Measurements from ENCODE around the gene MYO16.
"Not testable (repeated sequence)": the region's sequence is repeated elsewhere in the genome, so short reads cannot be mapped to it uniquely, and the experiment has no call there.

The MYO16 gene

GRCh38 chr13:109208522-109208921 is 579.1 kb downstream of the MYO16 start:
- no peak for DNase-seq

DNA sequence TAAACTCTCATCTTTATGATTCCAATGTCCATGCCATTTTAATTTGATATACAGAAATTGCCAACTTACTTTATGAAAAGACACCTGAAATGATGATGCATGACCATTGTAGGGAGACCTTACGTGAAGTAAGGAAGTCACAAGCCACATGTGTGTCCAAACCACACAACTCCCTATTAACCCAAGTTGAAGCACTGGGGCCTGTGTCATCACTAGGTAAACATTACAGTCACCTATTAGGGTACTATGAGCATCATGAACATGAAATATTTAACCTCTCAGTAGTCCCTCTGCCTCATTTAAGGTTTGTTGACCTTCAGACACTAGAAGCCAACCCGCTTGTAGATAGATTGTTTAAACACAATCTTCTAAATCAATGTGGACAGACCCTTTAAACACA is 580.1 kb downstream of the MYO16 start:
- no peak for DNase-seq

GRCh38 chr13:109211616-109212015 is 582.2 kb downstream of the MYO16 start:
- no peak for DNase-seq

GRCh38 chr13:109212650-109213049 is 583.2 kb downstream of the MYO16 start:
- no peak for DNase-seq

GRCh38 chr13:109213714-109214113 is 584.3 kb downstream of the MYO16 start:
- DNase-seq: no peak

GRCh38 chr13:109214393-109214792 is 585.0 kb downstream of the MYO16 start:
- no peak for DNase-seq

DNA sequence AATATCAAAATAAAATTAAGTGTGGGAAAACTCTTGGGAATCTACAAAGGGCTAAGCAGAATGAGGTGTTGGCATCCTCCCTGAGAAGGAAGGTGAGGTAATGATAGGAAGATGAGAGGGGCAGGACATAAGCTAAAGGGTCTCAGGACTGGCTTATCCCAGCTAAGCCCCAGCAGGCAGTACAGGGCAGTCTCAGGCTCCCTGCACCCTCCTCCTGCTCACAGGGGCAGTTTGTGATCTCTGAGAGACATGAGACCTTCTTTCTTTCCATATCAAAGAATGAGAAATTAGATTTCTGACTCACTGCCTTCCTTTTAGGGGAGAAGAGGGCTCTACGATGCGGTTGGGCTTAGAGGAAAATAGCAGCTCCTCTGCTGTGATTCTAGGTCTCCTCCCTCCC is 586.0 kb downstream of the MYO16 start:
- no peak for DNase-seq

DNA sequence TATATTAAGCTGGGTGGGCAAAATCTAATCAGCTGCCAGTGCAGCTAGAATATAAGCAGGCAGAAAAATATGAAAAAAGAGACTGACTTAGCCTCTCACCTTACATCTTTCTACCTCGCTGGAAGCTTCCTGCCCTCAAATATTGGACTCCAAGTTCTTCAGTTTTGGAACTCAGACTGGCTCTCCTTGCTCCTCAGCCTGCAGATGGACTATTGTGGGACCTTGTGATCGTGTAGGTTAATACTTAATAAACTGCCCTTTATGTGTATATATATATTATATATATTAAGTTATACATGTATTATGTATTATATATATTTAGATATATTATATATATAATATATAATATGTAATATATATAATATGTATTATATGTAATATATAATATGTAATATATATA is 588.1 kb downstream of the MYO16 start:
- DNase-seq: not testable (repeated sequence)

GRCh38 chr13:109220631-109221030 is 591.2 kb downstream of the MYO16 start:
- no peak for DNase-seq

- DNase-seq: no peak
These were observed 594.6 kb downstream of the MYO16 start for GRCh38 chr13:109224033-109224432.

DNA sequence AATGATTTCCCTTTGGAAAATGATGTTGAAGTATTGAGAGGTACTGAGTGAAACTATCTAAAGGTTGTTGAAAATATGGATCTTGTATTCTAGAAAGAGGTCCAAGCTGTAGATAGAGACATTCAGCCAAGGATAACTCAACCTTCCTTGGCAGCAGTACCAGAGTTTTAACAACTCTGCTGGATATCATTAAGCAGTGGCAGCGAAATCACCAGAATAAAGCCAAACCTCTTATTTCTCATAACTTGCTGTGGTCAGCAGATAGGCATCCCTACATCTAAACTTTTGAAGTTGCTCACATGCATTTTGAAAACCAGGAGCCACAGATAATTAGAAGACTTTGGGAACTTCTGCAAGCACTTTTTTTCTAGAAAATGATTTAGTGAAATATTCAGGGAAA is 597.2 kb downstream of the MYO16 start:
- DNase-seq: no peak

- no peak for DNase-seq
These were observed 598.0 kb downstream of the MYO16 start for GRCh38 chr13:109227344-109227940.

DNA sequence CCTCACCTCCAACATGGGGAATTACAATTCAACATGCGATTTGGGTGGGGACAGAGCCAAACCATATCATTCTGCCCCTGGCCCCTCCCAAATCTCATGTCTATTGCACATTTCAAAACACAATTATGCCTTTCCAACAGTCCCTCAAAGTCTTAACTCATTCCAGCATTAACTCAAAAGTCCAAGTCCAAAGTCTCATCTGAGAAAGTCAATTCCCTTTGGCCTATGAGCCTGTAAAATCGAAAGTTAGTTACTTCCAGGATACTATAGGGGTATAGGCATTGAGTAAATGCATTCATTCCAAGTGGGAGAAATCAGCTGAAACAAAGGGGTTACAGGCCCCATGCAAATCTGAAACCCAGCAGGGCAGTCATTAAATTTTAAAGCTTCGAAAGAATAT is 598.8 kb downstream of the MYO16 start:
- no peak for DNase-seq

- no peak for DNase-seq
These were observed 602.5 kb downstream of the MYO16 start for GRCh38 chr13:109231888-109232287.

DNA sequence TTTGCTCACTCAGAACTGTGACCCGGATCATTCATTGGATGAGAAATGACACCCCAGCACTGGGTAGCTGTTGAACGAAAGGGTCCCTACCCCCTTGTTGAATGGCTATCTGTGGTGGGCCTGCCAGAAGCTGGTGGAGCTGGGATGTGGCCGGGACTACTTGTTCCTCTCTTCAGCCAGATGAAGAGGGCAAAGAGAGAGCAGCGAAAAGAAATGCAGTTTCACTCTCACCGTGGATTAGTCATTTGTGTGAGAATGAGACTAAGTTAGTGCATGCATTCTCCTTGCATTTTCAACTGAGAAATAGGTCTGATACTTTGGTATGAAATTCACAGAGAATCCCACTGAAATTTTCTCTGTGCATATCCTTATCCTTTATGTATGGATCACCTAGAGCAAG is 603.9 kb downstream of the MYO16 start:
- DNase-seq: no peak

DNA sequence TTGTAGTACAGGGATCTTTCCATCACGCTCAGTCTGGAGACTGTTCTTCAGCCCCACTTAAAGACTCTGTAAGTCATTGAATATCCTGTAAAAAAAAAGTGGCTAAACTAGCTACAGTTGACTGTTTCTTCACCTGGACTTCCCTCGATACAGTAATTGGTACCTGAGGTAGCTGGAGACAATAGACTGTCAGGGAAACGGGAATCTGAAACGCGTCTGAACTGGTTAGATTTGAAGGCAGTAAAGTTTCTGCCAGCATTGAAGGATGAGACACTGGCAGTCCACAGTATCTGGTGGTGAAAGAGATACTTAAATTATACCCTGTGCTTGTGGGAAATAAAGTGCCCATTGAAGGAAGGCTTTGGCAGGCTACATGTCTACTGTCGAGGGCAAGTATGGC is 606.5 kb downstream of the MYO16 start:
- DNase-seq: no peak

DNA sequence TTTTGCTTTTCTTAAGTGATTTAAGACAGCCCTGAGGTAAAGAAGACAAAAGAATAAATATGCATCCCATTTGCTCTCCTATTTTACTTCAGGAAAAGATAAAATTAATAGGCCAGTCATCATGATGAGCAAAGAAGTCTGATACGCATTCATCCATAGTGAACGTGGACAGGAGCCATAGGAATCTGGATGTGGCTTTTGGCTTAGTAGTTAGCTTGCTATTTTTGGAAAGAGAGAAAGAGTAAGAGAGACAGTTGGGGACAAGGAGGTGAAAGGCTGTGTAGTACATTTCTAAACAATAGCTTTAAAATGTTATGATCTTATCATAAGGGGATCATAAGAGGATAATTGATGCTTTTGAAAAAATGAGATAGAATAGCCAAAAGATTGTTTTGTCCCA is 611.7 kb downstream of the MYO16 start:
- DNase-seq: no peak

DNA sequence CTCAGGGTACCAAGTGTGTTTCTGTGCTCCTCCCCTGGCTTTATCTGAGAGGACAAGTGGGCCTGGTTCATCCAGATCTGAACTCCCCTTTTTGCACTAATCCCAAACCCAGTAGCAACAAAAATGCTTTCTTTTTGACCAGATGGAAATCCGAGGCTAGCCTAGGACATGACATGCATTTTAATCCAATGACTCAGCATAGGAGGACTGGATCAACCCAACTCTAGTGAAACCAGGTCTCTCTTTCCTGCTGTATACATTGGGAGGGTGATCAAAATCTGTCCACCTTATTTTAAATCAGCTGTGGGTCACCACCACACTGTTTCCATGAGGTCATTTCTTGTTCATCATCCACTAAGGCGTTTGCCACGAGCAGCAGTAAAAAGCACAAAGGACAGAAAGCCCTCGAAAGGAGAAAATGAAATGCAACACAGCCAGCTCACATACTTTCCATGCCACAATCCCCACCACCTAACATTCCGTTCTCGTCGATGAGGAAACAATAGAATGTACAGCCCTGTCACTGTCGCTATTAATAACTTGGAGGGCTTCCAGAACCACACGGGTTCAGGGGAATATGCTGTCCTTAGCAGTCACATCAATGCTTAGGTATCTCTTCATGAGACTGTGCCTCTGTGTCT is 614.0 kb downstream of the MYO16 start:
- no peak for DNase-seq

DNA sequence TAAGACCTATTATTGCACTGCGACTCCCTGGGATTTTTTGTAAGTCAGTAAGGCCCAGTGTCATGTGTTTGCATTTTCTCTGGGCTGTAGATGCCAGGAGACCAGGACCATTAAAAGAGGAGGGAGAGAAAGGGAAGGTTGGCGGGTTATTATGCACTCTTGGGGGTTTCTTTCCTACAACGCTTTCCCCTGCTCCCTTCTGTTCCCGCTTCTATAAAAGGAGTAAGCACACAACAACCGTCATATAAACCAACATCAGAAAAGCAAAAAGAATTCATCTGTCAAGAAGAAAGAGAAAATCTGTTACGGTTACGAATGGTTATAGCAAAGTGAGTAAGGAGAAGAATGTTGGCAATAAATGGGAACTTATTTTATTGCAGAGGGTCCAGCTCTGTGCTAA is 615.2 kb downstream of the MYO16 start:
- no peak for DNase-seq

DNA sequence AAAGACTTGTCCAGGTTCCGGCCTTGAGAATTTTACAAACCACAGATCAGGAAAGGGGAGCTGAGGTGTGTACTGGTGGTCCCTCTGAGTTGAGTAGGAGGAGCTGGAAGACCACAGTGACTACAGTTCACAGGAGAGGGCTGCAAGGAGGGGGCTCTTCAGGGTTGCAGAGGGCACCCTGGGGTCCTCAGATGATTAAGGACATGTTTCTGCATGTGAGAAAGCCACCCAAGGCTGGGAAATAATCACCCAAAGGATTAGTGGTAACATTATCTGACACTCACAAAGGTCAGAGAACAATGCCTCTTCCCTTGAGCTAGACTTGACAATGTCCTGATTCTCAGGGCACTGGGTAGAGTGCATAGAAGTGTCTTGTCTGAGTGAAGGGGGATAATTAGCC is 616.6 kb downstream of the MYO16 start:
- DNase-seq: no peak

DNA sequence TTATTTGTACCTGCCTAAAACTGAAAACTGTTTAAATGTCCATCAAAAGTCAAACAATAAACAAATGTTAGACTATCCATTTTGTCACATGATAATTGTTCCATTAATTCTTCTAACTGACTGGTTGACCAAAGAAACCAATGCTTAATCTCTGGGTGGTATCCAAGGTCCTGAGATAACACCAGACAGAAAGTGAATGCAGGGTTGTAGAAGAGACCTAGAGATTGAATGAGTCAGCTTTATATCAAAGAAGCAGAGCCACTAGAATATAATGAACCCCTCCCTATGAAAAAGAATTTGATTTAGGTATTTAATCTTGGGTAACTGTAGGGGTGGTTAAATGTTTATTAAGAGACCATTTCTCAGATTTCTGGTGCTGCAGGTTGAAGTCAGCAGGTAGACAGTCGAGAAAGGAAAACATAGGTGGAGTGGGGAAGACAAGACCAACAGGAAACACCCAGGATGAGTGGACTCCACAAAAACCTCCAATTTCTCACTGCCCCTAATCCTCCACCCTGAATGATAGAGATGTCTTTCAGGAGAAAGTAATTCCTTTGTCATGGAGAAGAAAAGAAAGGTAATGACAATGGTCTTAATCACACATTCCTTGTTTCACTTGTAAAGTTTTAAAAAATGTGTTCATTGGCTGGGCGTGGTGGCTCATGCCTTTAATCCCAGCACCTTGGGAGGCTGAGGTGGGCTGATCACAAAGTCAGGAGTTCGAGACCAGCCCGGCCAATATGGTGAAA is 620.5 kb downstream of the MYO16 start:
- no peak for DNase-seq

DNA sequence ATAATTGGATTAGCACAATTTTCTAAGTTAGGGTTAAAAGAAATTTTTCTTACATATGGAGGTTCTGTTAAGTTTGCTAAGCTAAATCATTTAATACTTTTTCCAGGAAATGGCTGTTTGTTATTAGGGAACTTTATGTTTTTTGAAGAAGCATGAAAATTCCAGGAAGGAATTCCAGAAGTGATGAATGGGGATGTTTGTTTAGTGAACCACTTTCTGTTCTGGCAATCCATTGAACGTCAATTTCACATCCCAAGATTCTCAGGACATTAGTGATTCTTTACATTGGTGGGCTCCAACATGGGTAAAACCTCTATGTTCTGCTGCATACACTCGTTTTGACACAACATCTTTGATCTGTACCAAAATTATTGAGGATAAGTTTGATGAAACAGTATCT is 622.5 kb downstream of the MYO16 start:
- DNase-seq: no peak

GRCh38 chr13:109253316-109253715 is 623.9 kb downstream of the MYO16 start:
- DNase-seq: no peak

- no peak for DNase-seq
These were observed 624.9 kb downstream of the MYO16 start for GRCh38 chr13:109254274-109254673.
